WTC11 (cell line): ENCODE measurements around the gene RNF148.

ENCODE experiments used
- CTCF ChIP-seq: fragments of 200-600 bp; IDR thresholded peaks from 2 replicates; pipeline ENCODE4 v1.8.0; 2022; ENCODE audit warnings: antibody characterized with exemption
- JUN ChIP-seq: sonication (generic); formaldehyde crosslinking; IDR thresholded peaks from 2 replicates; pipeline ENCODE4 v1.8.0; 2023; ENCODE audit warnings: mild to moderate bottlenecking, missing genetic modification reagents
- MLX ChIP-seq: sonication (generic); formaldehyde crosslinking; IDR thresholded peaks from 2 replicates; pipeline ENCODE4 v1.8.1; 2023; ENCODE audit warnings: mild to moderate bottlenecking, missing genetic modification reagents, moderate library complexity
- OVOL2 ChIP-seq: fragments of 250-450 bp; sonication (Bioruptor Pico); IDR thresholded peaks from 2 replicates; pipeline ENCODE4 v1.9.0; 2021; ENCODE audit warnings: mild to moderate bottlenecking, borderline replicate concordance
- USF1 ChIP-seq: sonication (generic); formaldehyde crosslinking; IDR thresholded peaks from 2 replicates; pipeline ENCODE4 v1.8.0; 2022; ENCODE audit warnings: mild to moderate bottlenecking, missing genetic modification reagents

GRCh38 chr7:122726881-122727280 lies 24.2 kb upstream of the RNF148 start:
- TF ChIP-seq OVOL2 (CRISPR knock-in tag) (no peak), CTCF (no peak), MLX (CRISPR knock-in tag) (no peak), USF1 (CRISPR knock-in tag) (no peak), JUN (CRISPR knock-in tag) (no peak)
